ENCODE data around the gene LRP8. TPM values are rescaled to one million over a fixed set of nuclear protein-coding genes. Genes with fewer than 3 reads are reported as not detected.

The LRP8 gene
- total and polyA plus RNA-seq, 2 of the 4 experiments (the other 2 are of a cell fraction) = 12.0 to 12.1 TPM

- Histone ChIP-seq H3K18ac (ENCODE audit: low read depth, low read length) (no peak overlapping the region), H3K23ac (ENCODE audit: low read depth, low read length) (no peak overlapping the region), H3K56ac (ENCODE audit: extremely low read depth, insufficient read depth, low read length) (no peak overlapping the region), H2AFZ (replicated peaks; ENCODE audit: low read length, poor library complexity) (no peak overlapping the region), H3K36me3 (ENCODE audit: control insufficient read depth, insufficient read depth, low read length) (no peaks in the 10 kb centered on the region), H4K8ac (ENCODE audit: low read depth in 2 of 2, low read length in 2 of 2) (no peak overlapping the region), H3K27ac (ENCODE audit: insufficient read depth, low read length) (no peak overlapping the region), H4K91ac (ENCODE audit: insufficient read depth, low read depth, low read length) (no peak overlapping the region), H3K27me3 (ENCODE audit: control insufficient read depth, insufficient read depth, low read length) (peaks cover 61% of the 10 kb centered on the region), H2BK5ac (ENCODE audit: low read depth, low read length, poor library complexity, severe bottlenecking) (no peak overlapping the region), H3K9me1 (ENCODE audit: insufficient read depth, low read length) (no peaks in the 10 kb centered on the region), H3K4me2 (ENCODE audit: low read depth, low read length) (no peak overlapping the region), H2BK15ac (ENCODE audit: low read depth, low read length) (no peak overlapping the region), H2BK120ac (ENCODE audit: low read depth, low read length) (no peak overlapping the region), H3K4me3 (ENCODE audit: insufficient read depth, low read depth, low read length) (no peak overlapping the region), H4K20me1 (ENCODE audit: insufficient read depth, low read length) (no peaks in the 10 kb centered on the region; the same call in 1 of the 2 replicates), H3K9me3 (ENCODE audit: control insufficient read depth, insufficient read depth, low read length) (no peaks in the 10 kb centered on the region), H3K4me1 (ENCODE audit: control insufficient read depth, insufficient read depth, low read length) (no peaks in the 10 kb centered on the region), H2BK20ac (ENCODE audit: low read depth, low read length) (no peak overlapping the region), H4K5ac (ENCODE audit: low read depth, low read length) (no peak overlapping the region), H3K9ac (ENCODE audit: low read depth, low read length) (no peak overlapping the region), H2AK9ac (replicated peaks; ENCODE audit: low read depth, low read length, poor library complexity) (no peak overlapping the region), H2AK5ac (ENCODE audit: low read depth, low read length) (no peak overlapping the region), H3K4ac (ENCODE audit: low read depth, low read length) (no peak overlapping the region), H3K79me1 (ENCODE audit: low read depth in 1 of 2, low read length in 2 of 2) (no peaks in the 10 kb centered on the region), H3K14ac (replicated peaks; ENCODE audit: low read depth, low read length) (no peak overlapping the region)
- DNase-seq = no peak
- ChIA-PET CTCF (no interaction called here), POLR2A (ENCODE audit: unreplicated experiment) (no interaction called here)
- no TSS peak for BruUV-seq (replicated peaks)
- WGBS, 2 experiments (ENCODE audit: extremely low coverage in 2 of 2, insufficient read length in 1 of 2) = 69% methylated on average over 5 of the region's 12 CpGs; no CpG with 5 or more reads in 1 of the 2 experiments
- dilution Hi-C loops (cut with HindIII; ENCODE audit: low sequenced_read_pairs, unreplicated experiment) = no loop called here
- no peak for TF ChIP-seq CEBPB (IDR thresholded peaks at IDR 0.05; ENCODE audit: low read depth, low read length)
- no peak for TF ChIP-seq CHD1 (IDR thresholded peaks at IDR 0.05; ENCODE audit: low read depth, low read length)
- no peak for TF ChIP-seq MAFK (IDR thresholded peaks at IDR 0.05; ENCODE audit: low read depth, low read length)
- TF ChIP-seq SMC3 (IDR thresholded peaks at IDR 0.05; ENCODE audit: low read depth, low read length) = no peak
- TF ChIP-seq RAD21 (IDR thresholded peaks at IDR 0.05; ENCODE audit: low read length) = no peak
- TF ChIP-seq MXI1 (IDR thresholded peaks at IDR 0.05; ENCODE audit: borderline replicate concordance, low read depth, low read length) = no peak
- TF ChIP-seq MAZ (IDR thresholded peaks at IDR 0.05; ENCODE audit: borderline replicate concordance, low read depth, low read length) = no peak
- no peak for TF ChIP-seq POLR2A (IDR thresholded peaks at IDR 0.05; ENCODE audit: low read depth, low read length)
- TF ChIP-seq NFE2L2 (IDR thresholded peaks at IDR 0.05; ENCODE audit: low read depth, low read length) = no peak
- TF ChIP-seq FOS (IDR thresholded peaks at IDR 0.05; ENCODE audit: low read depth, low read length) = no peak
- in situ Hi-C loops (cut with MboI; ENCODE audit: low sequenced_read_pairs) = no loop called here
- intact Hi-C loops (cut with micrococcal nuclease) = no loop called here
- ATAC-seq (ENCODE audit: low read depth) = no peak
Observed at GRCh38 chr1:53365437-53366063, 37.7 kb upstream of the LRP8 start.

All from IMR-90 (cell line).